NCI-H1436 (cell line): ENCODE data around the gene ZSCAN30.

Experiments used
- DNase-seq: peaks from one replicate; lab custom pipeline; 2025; lab: John Stamatoyannopoulos, UW

The ZSCAN30 gene

DNA sequence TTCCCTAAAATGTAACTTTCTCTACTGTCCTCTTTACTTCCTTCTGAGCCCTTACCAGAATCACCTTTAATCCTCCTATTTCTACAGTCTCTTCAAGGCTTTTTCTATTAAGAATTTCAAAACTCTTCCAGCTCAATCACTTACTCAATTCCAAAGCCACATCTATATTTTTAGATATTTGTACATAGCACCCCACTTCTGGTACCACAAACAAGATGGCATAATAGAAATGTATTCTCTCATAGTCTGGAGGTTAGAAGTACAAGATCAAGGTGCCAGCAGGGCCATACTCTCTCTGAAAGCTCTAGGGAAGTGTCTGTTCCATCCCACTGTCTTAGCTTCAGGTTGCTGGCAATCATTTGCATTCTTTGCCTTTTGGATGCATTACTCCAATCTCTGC lies 11.1 kb downstream of the ZSCAN30 start:
- no peak for DNase-seq

DNA sequence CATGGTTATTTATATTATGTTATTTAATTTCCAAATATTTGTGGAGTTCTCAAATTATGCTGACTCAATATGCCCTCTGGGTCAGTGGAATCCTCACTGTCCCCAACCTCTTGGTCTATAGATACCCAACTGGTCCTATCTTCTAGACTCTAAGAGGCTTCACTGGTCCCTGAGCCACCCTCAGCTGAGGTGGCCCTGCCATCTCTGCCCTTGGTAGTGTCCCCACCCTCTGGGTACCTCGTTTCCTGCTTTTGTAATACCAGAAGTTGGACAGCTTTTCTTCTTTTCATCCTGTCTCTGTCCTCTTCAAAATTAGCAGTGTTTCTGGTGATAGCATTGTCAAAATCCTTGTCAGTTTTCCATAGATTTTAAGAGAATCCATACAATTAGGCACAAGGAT lies 11.9 kb downstream of the ZSCAN30 start:
- DNase-seq: no peak

DNA sequence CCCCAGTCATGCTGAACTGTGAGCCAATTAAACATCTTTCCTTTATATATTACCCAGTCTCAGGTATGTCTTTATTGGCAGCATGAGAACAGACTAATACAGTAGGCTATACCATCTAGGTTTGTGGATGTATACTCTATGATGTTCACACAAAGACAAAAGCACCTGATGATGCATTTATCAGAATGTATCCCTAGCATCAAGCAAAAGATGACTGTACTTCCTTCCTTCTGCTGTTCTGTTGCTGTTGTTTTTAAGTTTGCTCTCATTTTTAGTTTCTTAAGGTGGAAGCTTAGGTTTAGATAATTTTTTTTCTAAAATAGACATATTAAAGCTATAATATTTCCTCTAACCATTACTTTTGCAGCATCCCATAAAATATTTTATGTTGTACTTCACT lies 12.4 kb downstream of the ZSCAN30 start:
- no peak for DNase-seq

DNA sequence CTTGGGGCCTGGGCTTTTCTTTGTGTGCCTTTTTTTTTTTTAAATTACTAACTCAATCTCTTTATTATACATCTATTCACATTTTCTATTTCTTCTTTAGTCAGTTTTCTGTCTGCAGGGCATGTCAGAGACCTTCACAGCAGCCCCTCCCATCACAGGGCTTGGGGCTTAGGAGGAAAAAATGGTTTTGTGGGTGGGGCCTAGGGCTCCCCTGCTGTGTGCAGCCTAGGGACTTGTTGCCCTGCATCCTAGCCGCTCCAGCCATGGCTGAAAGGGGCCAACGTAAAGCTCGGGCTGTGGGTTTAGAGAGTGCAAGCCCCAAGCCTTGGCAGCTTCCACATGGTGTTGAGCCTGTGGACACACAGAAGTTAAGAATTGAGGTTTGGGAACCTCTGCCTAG lies 13.8 kb downstream of the ZSCAN30 start:
- DNase-seq: no peak

DNA sequence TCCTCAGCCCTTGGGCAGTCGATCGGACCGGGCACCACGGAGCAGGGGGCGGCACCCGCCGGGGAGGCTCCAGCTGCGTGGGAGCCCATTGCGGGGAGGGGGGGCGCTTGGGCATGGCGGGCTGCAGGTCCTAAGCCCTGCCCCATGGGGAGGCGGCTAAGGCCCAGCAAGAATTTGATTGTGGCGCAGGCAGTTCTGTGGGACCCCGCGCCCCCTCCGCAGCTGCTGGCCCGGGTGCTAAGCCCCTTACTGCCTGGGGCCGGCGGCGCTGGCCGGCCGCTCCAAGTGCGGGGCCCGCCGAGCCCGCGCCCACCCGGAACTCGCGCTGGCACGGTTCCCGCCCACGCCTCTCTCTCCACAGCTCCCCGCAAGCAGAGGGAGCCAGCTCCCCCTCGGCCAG lies 18.4 kb downstream of the ZSCAN30 start:
- DNase-seq: no peak

DNA sequence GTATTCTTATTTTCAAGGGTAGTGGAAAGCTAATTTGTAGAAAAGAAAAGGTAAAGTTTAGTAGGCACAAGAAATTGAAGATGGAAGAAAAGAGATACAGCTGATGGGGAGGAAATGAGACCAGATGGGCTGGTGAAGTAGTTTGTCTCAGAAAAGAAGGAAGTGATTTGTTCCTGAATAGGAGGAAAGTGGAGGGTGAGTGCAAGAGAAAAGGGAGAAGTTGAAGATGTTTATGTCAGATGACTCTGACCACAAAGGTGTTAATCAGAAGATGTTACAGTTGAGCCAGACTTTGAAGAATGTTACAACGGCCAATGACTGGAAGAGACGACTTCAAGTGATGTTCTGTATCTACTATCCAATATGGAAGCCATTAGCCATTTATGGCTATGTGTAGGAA lies 21.2 kb downstream of the ZSCAN30 start:
- DNase-seq: no peak

DNA sequence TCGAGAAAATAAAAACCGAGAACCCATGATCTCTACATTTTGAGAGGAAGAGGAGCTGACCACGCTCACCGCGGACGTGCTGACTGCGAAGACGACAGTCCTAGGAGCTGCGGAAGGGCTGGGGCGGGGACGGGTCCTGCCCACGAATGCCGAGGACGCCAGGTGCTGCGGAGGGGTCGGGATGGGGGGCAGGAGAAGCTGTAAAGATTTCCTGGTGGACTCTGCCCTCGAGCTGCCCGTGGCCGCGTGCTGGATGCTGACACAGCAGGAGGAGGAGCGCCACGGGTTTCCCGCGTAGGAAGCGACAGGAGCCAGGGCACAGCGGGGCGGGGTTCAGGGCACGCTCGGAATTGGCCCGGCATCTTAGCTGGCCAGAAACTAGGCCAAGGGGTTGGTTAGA lies 22.2 kb downstream of the ZSCAN30 start:
- no peak for DNase-seq

DNA sequence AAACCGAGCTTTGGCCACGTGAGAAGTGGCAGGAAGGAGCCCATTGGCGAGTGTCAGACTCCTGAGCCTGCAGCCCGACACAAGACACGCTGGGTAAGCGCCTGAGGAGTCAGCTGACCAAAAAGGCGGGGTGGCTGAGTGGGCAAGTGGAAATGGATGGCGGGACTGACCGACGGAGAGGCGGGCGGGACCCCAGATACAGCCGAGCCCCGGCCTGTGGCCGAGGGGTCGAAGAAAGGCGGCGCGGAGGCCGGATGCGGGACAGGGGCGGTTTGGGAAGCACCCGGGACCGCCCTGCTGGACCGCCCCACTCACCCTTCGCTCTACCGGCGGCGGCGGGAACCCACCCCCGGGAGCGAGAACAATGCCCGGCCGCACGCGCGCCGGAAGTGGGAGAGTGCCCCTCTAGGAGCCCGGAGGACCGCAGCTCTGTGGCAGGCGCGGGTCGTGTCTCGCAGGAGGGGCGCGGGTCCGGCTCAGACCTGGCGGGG lies 22.8 kb downstream of the ZSCAN30 start:
- DNase-seq: peak; percentile 81

DNA sequence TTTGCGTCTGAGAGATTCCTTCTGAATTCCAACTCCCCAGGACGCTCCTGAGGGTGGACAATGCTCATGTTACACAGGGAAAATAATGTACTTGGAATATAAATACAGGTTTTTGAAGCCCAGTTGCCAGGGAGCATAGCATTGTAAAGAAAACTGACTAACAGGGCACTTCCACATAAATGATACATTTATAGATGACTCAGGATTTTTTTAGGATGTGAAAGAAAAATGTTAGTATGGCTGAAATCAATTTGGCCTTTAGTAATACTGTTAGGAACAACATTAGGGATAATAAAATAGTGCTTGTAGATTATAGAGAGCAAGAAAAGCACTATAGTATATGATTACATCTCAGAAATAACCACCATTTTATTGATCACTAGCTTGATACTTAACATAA lies 25.6 kb downstream of the ZSCAN30 start:
- no peak for DNase-seq

DNA sequence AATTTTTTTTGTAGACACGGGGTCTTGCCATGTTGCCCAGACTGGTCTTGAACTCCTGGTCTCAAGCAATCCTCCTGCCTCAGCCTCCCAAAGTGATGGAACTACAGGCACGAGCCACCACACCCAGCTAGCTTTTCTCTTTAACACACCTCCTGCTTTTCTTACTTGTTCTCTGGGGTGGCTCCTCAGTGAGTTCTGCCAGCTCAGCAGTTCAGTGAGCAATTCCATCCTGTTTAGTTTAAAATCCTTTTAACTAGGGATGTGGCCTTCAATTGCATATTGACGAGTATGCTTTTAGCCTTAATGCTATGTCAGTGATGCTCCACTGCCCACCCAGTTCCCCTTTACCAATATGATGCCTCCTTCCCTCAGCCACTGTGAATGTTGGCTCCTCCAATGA lies 33.1 kb downstream of the ZSCAN30 start:
- no peak for DNase-seq

DNA sequence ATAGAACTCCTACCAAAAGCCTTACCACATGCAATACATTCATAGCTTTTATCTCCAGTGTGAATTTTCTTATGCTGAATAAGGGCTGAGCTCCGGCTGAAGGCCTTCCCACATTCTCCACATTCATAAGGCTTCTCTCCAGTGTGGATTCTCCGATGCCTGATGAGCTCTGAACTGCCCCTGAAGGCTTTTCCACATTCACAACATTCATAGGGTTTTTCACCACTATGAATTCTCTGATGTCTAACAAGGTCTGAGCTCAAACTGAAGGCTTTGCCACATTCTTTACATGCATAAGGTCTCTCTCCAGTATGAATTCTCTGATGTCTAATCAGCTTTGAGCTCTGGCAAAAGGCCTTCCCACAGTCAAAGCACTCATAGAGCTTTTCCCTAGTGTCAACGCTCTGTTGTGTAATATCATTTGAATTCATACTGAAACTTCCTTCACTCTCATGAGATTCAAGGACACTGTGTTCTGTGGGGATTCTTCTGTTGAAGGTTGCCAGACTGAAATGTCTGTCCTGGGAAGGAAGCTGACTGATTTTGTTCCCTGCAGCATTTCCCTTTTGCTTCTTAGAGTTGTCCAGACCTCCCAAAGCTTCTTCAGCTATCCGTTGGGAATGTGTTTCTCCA lies 36.3 kb downstream of the ZSCAN30 start:
- no peak for DNase-seq

DNA sequence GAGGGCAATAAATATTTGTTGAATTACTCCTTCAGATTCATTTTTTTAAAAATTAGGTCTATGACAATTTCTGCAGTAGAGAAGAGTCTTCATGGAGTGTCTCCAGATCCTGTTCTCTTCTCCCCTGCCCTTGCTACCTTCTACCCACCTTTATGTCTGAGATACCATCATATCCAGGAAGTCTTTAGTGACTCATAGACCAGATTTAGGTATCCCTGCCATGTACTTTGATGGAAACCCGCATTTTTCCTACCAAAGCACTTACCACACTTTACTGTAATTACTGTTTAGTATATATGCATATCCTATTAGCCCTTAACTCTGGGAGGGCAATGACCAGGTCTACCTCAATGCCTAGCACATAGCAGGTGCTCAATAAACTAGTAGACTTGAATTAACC lies 37.6 kb downstream of the ZSCAN30 start:
- DNase-seq: no peak

DNA sequence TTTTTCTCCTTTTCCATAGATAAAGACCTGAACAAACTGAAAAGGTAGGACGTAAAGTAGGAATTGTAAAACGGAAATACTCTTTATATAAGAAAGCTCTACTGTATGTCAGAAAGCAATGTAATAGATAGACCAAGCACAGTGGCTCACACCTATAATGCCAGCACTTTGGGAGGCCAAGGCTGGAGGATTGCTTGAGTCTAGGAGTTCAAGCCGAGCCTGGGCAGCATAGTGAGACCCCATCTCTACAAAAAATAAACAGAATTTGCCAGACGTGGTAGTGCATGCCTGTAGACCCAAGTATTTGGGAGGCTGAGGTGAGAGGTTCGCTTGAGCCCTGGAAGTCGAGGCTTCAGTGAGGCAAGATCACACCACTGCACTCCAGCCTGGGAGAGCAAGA lies 41.6 kb downstream of the ZSCAN30 start:
- no peak for DNase-seq

DNA sequence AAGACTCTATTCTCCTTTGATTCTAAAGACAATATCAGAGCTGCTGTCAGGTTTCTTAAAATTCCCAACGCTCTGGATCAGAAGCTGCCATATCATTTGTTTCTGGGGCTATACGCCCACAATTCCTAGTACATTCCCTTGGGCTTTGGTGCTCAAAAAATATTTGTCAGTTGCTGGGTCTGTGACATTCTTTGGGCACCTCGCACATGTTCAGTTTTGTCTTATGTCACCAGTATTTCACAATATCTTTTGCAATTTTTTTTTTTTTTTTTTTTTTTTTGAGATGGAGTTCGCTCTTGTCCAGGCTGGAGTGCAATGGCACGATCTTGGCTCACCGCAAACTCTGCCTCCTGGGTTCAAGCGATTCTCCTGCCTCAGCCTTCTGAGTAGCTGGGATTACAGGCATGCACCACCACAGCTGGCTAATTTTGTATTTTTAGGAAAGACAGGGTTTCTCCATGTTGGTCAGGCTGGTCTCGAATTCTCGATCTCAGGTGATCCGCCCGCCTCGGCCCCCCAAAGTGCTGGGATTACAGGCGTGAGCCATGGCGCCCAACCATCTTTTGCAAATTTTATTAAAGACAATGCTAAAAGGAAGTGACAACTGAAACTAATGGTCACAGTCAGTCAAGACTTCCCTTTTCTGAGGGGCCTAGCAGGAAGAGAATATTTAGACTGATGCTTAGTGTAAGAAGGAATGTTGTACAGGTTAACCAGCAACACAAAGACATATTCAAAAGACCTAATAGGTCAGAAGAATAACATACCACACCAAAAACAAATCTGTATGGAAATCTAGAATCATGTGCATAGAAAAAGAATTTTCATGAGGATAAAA lies 42.4 kb downstream of the ZSCAN30 start:
- no peak for DNase-seq

DNA sequence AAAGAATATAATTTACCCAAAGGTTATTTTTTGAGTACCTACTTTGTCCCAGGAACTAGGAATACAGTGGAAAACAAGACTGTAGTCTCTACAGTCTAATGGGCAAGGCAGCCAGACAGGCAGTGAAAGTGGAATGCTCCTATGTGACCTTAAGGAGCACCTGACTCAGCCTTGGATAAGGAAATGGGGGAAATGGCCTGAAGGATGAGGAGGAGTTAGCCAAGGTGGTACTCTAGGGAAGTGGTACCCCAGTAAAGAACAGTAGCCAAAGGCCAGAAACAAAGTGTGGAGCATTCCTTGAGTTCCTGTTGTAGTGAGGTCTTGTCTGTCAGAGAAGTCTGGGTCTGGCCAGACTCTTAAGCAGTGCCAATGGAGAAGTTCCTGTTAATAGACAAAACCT lies 43.2 kb downstream of the ZSCAN30 start:
- DNase-seq: no peak

DNA sequence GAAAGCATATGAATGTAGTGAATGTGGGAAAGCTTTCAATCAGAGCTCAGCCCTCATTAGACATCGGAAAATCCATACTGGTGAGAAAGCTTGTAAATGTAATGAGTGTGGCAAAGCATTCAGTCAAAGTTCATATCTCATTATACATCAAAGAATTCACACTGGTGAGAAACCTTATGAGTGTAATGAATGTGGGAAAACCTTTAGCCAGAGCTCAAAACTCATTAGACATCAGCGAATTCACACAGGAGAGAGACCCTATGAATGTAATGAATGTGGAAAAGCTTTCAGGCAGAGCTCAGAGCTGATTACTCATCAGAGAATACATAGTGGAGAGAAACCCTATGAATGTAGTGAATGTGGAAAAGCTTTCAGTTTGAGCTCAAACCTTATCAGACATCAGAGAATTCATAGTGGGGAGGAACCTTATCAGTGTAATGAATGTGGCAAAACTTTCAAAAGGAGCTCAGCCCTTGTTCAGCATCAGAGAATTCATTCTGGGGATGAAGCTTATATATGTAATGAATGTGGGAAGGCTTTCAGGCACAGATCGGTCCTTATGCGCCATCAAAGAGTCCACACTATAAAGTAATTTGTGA lies 44.2 kb downstream of the ZSCAN30 start:
- no peak for DNase-seq

DNA sequence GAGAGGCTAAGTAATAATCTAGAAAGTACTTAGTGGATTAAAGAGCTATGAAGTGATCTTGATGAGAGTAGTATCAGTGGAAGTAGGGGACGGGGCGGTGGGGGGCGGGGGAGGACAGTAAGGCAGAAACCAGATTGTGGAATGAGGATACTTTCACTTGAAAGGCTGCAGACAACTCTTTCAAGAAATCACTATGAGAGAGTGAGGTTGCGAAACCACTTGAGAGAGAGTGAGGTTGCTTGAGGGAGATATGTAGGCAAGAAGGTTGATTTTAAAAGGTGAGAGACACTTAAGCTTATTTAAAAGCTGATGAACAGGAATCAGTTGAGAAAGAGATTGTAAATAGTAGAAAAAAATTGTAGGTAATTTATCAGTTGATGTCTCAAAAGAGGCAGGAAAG lies 45.4 kb downstream of the ZSCAN30 start:
- no peak for DNase-seq

DNA sequence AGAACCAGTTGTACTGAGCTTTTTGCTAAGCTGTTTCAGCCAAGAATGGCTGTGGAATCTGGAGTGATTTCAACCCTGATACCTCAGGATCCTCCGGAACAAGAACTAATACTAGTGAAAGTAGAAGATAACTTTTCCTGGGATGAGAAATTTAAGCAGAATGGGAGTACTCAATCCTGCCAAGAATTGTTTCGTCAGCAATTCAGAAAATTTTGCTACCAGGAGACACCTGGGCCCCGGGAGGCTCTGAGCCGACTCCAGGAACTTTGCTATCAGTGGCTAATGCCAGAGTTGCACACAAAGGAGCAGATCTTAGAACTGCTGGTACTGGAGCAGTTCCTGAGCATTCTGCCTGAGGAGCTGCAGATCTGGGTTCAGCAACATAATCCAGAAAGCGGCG lies 47.6 kb downstream of the ZSCAN30 start:
- no peak for DNase-seq

DNA sequence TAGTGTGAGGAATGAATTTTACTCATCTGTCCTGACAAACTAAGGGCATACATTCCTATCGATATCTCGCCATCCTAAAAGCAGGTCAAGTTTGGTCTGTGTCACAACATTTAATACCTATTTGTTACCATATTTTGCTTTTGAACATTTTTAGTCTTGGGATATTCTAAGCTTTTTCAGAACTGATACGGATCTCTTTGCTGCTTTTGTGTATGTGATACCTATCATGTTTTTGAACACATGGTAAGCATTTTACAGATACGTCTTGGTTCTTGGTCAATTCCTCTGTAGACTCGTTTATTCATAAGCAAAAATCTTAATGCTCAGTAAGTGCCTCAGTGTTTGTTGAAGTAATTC lies 48.6 kb downstream of the ZSCAN30 start:
- DNase-seq: no peak

DNA sequence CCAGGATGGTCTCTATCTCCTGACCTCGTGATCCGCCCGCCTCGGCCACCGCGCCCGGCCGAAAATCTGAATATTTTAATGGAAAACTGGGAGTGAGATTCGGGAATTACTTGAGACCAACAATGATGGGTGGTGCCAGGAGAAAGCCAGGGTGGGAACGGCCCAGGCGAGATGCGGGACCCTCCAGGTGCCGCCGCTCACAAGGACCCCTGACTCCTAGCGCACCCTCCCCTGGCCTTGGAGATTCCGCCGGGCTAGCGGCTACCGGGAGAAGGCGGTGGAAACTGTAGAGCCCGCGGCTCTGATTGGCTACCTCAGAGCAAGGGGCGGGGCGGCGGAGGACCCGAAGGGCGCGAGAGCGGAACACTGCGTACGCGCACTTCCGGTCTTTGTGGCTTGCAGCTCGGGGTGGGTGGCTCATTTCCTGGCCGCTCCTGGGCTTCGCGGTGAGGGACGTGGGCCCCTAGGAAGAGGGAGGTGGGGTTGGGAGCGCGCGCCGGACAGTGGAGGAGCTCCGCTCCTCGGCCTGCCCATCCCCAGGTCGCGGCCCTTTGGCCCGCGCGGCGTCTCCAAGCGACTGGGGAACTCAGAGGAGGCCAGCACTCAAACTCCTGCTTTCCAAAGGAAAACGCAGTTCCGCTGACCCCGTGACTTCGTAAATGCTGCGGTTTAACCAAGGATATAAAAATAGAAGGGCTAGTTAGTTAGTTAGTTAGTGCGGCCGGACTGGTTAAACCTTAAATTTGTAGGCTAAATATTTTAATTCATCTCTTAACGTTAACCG lies 49.2 kb downstream of the ZSCAN30 start, which contains the start of gene ZNF397:
Gene ZNF397 (plus strand): TSS at position 371 of the 784 bp plus-strand sequence. CDS start 1,437 bp downstream, outside the sequence.
- DNase-seq: peak; percentile 96

DNA sequence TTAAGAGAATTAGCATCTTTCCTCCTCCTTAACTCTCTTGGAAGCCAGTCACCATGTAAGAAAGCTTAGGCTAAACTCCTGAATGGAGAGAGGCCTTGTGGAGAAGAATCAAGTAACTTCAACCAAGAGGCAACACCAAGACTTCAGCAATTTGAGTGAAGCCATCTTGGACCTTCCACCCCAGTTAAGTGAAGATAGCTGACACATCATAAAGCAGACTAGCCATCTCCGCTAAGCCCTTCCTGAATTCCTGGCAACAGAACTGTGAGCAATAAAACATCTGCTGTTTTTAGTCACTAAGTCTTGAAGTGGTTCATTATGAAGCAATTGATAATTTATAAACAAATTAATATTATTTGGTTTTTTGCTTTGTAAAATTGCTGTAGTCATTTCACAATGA lies 50.7 kb downstream of the ZSCAN30 start:
- DNase-seq: no peak

DNA sequence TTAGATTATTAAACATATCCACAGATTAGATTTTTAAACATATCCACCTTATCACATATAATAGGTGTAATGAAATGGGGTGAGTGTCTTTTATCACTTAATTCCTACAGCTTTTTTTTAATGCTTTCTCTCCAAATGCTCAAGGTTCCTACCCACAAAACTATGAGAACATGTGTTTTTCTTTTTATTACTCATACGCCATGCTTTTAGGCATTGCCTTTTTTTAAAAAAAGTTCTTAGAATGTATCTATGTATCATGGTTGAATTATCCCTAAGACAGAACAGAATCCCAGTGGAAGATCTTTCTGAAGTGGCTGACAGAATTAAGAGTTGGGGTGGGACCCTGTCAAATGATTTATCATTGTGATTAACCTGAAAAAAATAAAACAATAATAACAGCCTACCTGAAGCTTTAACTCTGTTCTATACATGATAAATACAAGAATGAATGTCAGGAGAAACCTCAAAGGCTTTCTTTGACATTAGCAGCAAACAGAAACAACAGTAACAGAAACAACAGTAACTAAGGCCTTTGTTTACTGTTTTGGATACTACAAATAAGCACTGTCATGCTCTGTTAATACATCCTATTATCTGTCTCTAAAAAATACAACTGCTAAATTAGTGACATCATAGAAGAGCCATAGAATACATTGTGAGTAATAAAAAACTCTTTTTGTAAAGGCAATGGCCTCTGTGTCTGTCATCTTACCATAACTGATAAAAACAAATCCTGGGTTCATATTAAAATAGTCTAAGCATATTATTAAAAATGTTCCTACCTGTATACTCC lies 53.3 kb downstream of the ZSCAN30 start:
- DNase-seq: no peak
